Cardiac muscle cell (in vitro differentiated cells and primary cell): ENCODE results near the gene CD40. TPM values are rescaled to one million over a fixed set of nuclear protein-coding genes. Genes with fewer than 3 reads are reported as not detected.
"Not testable (repeated sequence)": the region's sequence is repeated elsewhere in the genome, so short reads cannot be mapped to it uniquely, and the experiment has no call there.

ENCODE experiments used
- DNase-seq, 2 donors: peaks; one replicate each; pipeline versions ENCODE4 v3.0.0 to v3.0.0-alpha.2; 2010 to 2017; ENCODE audit warnings: low read depth in 1 of 2, low spot score in 1 of 2
- H3K27ac ChIP-seq: fragments of 200-600 bp; sonication (generic); 2 replicates; pipeline ENCODE4 v1.5.1; 2016
- H3K27me3 ChIP-seq: fragments of 200-600 bp; sonication (generic); 2 replicates; pipeline ENCODE4 v1.6.0; 2016; ENCODE audit warnings: control low read depth
- H3K36me3 ChIP-seq: fragments of 200-600 bp; sonication (generic); 2 replicates; pipeline ENCODE4 v1.5.1; 2016; ENCODE audit warnings: control low read depth
- H3K4me1 ChIP-seq: fragments of 200-600 bp; sonication (generic); 2 replicates; pipeline ENCODE4 v1.8.1; 2017; ENCODE audit warnings: low read depth, mild to moderate bottlenecking, mixed run types
- H3K4me3 ChIP-seq: fragments of 200-600 bp; sonication (generic); 2 replicates; pipeline ENCODE4 v1.5.1; 2016; ENCODE audit warnings: mild to moderate bottlenecking
- H3K9me3 ChIP-seq: fragments of 200-600 bp; sonication (generic); 2 replicates; pipeline ENCODE4 v1.5.1; 2017; ENCODE audit warnings: low read depth, mild to moderate bottlenecking, control low read depth
- polyA plus RNA-seq: library from polyadenylated mRNA; unstranded; fragments of >200 nt; fragmentation: Nextera tagmentation; extraction: Ambion mirVana; gene quantifications from 2 replicates; pipeline ENCODE4 v1.2.1, GENCODE V29; 2016
- total RNA-seq: library from RNA; depleted of rRNA; stranded (reverse); fragments of >200 nt; gene quantifications from 2 replicates; pipeline ENCODE4 v1.2.3, GENCODE V29; 2016
- TF ChIP-seq, protein P1 (sequence below): IDR thresholded peaks from 2 replicates; pipeline ENCODE4 v1.5.1; 2012; ENCODE audit warnings: low read depth, mild to moderate bottlenecking, low read length

The CD40 gene
- total and polyA plus RNA-seq, 2 experiments from 2014 or later: 0.42 to 1.5 TPM

DNA sequence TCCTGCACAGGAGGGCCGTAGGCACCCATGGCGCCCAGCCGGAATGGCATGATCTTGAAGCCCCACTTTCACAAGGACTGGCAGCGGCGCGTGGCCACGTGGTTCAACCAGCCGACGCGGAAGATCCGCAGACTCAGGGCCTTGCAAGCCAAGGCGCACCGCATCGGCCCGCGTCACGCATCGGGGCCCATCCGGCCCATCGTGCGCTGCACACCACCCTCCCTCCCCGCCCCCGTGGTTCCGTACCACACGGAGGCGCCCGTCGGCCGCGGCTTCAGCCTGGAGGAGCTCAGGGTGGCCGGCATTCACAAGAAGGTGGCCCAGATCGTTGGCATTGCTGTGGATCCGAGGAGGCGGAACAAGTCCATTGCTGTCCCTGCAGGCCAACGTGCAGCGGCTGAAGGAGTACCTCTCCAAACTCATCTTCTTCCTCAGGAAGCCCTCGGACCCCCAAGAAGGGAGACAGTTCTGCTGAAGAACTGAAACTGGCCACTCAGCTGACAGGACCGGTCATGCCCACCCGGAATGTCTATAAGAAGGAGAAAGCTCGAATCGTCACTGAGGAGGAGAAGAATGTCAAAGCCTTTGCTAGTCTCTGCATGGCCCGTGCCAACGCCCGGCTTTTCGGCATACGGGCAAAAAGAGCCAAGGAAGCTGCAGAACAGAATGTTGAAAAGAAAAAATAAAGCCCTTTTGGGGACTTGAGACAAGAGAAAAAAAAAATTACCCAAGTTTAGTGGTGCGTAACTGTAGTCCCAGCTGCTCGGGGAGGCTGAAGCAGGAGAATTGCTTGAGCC is 18.4 kb upstream of the CD40 start:
- no peaks in the 10 kb centered on the region for H3K9me3 ChIP-seq
- DNase-seq: peak in 1 of 2 donors; percentile 23
- H3K27me3 ChIP-seq: peaks cover 19% of the 10 kb centered on the region
- H3K4me1 ChIP-seq: no peaks in the 10 kb centered on the region
- no peak overlapping the region for H3K27ac ChIP-seq
- TF ChIP-seq, protein P1, sequence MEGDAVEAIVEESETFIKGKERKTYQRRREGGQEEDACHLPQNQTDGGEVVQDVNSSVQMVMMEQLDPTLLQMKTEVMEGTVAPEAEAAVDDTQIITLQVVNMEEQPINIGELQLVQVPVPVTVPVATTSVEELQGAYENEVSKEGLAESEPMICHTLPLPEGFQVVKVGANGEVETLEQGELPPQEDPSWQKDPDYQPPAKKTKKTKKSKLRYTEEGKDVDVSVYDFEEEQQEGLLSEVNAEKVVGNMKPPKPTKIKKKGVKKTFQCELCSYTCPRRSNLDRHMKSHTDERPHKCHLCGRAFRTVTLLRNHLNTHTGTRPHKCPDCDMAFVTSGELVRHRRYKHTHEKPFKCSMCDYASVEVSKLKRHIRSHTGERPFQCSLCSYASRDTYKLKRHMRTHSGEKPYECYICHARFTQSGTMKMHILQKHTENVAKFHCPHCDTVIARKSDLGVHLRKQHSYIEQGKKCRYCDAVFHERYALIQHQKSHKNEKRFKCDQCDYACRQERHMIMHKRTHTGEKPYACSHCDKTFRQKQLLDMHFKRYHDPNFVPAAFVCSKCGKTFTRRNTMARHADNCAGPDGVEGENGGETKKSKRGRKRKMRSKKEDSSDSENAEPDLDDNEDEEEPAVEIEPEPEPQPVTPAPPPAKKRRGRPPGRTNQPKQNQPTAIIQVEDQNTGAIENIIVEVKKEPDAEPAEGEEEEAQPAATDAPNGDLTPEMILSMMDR: peak; percentile 9
- no peak overlapping the region for H3K4me3 ChIP-seq
- no peaks in the 10 kb centered on the region for H3K36me3 ChIP-seq

DNA sequence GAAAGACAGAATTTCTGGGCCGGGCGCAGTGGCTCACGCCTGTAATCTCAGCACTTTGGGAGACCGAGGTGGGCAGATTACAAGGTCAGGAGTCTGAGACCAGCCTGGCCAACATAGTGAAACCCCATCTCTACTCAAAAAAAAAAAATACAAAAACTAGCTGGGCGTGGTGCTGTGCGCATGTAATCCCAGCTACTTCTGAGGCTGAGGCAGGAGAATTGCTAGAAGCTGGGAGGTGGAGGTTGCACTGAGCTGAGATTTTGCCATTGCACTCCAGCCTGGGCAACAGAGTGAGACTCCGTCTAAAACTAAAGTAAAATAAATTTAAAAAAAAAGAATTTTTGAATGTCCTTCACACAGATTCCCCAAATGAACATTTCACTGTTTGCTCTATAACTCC is 17.7 kb upstream of the CD40 start:
- H3K4me1 ChIP-seq, H3K27ac ChIP-seq, H3K36me3 ChIP-seq, H3K4me3 ChIP-seq, DNase-seq, H3K9me3 ChIP-seq: not testable (repeated sequence)
- peaks cover 19% of the 10 kb centered on the region for H3K27me3 ChIP-seq

DNA sequence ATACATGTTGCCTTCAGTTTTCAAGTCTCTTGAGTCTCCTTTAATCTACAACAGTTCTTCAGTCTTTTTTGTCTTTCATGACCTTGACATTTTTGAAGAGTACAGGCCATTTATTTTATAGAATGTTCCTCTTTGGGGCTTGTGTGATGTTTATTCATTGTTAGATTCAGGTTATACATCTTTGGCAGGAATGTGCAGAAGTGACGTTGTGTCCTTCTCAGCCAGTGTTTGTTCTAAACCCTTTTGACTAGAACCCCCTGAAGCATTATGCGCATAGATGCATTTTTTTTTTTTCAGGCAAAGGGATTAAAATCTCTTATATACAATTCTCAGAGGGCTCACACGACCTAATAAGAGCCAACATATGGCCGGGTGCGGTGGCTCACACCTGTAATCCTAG is 17.1 kb upstream of the CD40 start:
- TF ChIP-seq, protein P1: no peak
- DNase-seq: no peak
- no peak overlapping the region for H3K27ac ChIP-seq
- no peaks in the 10 kb centered on the region for H3K36me3 ChIP-seq
- H3K4me3 ChIP-seq: no peak overlapping the region
- H3K4me1 ChIP-seq: no peaks in the 10 kb centered on the region
- peaks cover 19% of the 10 kb centered on the region for H3K27me3 ChIP-seq
- H3K9me3 ChIP-seq: no peaks in the 10 kb centered on the region

DNA sequence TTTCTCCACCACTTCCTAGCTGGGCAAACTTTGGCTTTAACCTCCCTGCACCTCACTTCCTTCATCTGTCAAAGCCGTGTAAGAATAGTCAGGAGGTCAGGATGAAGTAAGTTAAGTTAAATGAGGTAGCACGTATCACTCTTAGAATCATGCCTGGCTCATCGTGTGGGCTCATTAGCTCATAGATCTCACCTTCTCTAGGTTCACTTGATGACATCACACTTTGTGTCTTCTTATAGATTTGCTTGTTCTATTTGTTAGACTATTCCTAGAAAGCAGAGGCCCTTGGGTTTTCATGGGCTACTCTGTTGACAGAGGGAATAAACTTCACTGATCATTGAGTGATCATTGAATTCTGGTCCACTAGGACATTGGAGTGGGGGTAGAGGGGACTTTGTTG is 16.2 kb upstream of the CD40 start:
- no peaks in the 10 kb centered on the region for H3K9me3 ChIP-seq
- H3K27ac ChIP-seq: no peak overlapping the region
- no peaks in the 10 kb centered on the region for H3K36me3 ChIP-seq
- peaks cover 19% of the 10 kb centered on the region for H3K27me3 ChIP-seq
- TF ChIP-seq, protein P1: no peak
- H3K4me3 ChIP-seq: no peak overlapping the region
- H3K4me1 ChIP-seq: no peaks in the 10 kb centered on the region
- no peak for DNase-seq

DNA sequence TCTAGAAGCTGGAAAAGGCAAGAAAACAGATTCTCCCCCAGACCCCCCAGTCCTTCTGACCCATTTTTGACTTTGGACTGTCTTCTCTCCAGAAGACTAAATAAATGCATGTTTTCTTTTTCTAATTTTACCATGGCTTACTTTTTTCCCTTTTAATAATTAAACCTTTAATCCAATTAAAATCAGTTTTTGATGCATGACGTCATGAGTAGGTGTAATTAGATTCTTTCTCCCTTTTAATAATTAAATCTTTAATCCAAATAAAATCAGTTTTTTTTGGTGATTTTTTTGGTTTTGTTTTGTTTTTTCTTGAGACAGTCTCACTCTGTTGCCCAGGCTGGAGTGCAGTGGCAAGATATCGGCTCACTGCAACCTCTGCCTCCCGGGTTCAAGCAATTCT is 15.2 kb upstream of the CD40 start:
- Histone ChIP-seq H3K4me1 (no peaks in the 10 kb centered on the region), H3K9me3 (no peaks in the 10 kb centered on the region), H3K27ac (no peak overlapping the region), H3K27me3 (peaks cover 17% of the 10 kb centered on the region), H3K4me3 (no peak overlapping the region), H3K36me3 (no peaks in the 10 kb centered on the region)
- DNase-seq: no peak
- TF ChIP-seq, protein P1: no peak

DNA sequence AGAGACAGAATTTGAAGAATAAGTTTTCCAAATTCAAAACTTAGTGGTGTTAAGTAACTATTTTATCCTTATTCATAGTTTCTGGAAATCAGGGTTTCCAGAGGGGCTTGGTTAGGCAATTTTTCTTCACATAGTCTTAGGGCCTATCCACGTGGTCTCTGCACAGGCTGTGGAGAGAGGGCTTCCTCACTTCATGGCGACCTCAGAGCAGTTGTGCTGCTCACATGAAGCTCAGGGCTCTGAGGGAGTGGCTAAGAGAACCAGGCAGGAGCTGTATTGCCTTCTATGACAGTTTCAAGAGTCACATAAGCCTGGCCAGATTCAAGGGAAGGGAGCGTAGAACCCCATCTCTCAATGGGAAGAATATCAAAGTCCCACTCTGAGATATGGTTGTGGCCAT is 13.9 kb upstream of the CD40 start:
- H3K9me3 ChIP-seq: no peaks in the 10 kb centered on the region
- TF ChIP-seq, protein P1: no peak
- peaks cover 6% of the 10 kb centered on the region for H3K4me1 ChIP-seq
- peaks cover 7% of the 10 kb centered on the region for H3K27me3 ChIP-seq
- no peak for DNase-seq
- H3K4me3 ChIP-seq: no peak overlapping the region
- H3K36me3 ChIP-seq: no peaks in the 10 kb centered on the region
- no peak overlapping the region for H3K27ac ChIP-seq
